Right hindlimb (tissue), 1 donor: ENCODE data around the gene CALM1.
A peak's percentile ranks its signal among the peaks of the same experiment; 100 is the strongest.

ENCODE experiments used
- DNase-seq: peaks from one replicate; pipeline ENCODE4 v3.0.0-alpha.2; 2018

The CALM1 gene

GRCh38 chr14:90396341-90397339 lies at the start of gene CALM1:
Gene CALM1 (plus strand): TSS chr14:90397029. CDS start chr14:90397231, 202 bp downstream.
- peak; percentile 95 for DNase-seq

- no peak for DNase-seq
Observed at GRCh38 chr14:90348270-90348669, 48.6 kb upstream of the CALM1 start.

- no peak for DNase-seq
Observed at GRCh38 chr14:90349739-90350138, 47.1 kb upstream of the CALM1 start.

GRCh38 chr14:90354551-90355298 lies 42.1 kb upstream of the CALM1 start:
- DNase-seq = peak; percentile 33

- no peak for DNase-seq
Observed at GRCh38 chr14:90355540-90356518, 41.0 kb upstream of the CALM1 start.

GRCh38 chr14:90356925-90357324 lies 39.9 kb upstream of the CALM1 start:
- no peak for DNase-seq

- DNase-seq = no peak
Observed at GRCh38 chr14:90358359-90358758, 38.5 kb upstream of the CALM1 start.

- DNase-seq = no peak
Observed at GRCh38 chr14:90361865-90362557, 34.8 kb upstream of the CALM1 start.

GRCh38 chr14:90362558-90362896 lies 34.3 kb upstream of the CALM1 start:
- DNase-seq = no peak

- no peak for DNase-seq
Observed at GRCh38 chr14:90368946-90369721, 27.7 kb upstream of the CALM1 start.

GRCh38 chr14:90373887-90374286 lies 22.9 kb upstream of the CALM1 start:
- DNase-seq = no peak

GRCh38 chr14:90374813-90375212 lies 22.0 kb upstream of the CALM1 start:
- DNase-seq = no peak

- no peak for DNase-seq
Observed at GRCh38 chr14:90375934-90376333, 20.9 kb upstream of the CALM1 start.

GRCh38 chr14:90378249-90378648 lies 18.6 kb upstream of the CALM1 start:
- DNase-seq = no peak

- no peak for DNase-seq
Observed at GRCh38 chr14:90379106-90379505, 17.7 kb upstream of the CALM1 start.

GRCh38 chr14:90381011-90381786 lies 15.6 kb upstream of the CALM1 start:
- peak; percentile 66 for DNase-seq

- DNase-seq = peak; percentile 57
Observed at GRCh38 chr14:90381999-90382451, 14.8 kb upstream of the CALM1 start.

- peak; percentile 89 for DNase-seq
Observed at GRCh38 chr14:90382491-90383125, 14.2 kb upstream of the CALM1 start.

GRCh38 chr14:90383126-90383730 lies 13.6 kb upstream of the CALM1 start:
- DNase-seq = peak; percentile 100
